Panc1 (cell line): ENCODE measurements around the gene NOS1. TPM values are rescaled to one million over a fixed set of nuclear protein-coding genes. Genes with fewer than 3 reads are reported as not detected.

Experiments
- ATAC-seq: fragments of 200-7000 bp; cut with Tn5 transposase; 2 replicates; pipeline ENCODE4 v1.9.1; 2020; ENCODE audit warnings: mild to moderate bottlenecking, moderate library complexity
- BruUV-seq: library from RNA; stranded (reverse); fragments of 400-500 nt; replicated peaks from 2 replicates; lab custom pipeline; 2021; lab: Mats Ljungman, UMichigan
- CTCF ChIA-PET: fragments of 300-600 bp; sonication (Branson Sonifier 250); formaldehyde crosslinking; loops from one replicate; lab custom pipeline; 2022; ENCODE audit warnings: antibody characterized with exemption; lab: Charles Lee
- POLR2A ChIA-PET: fragments of 300-600 bp; sonication (Branson Sonifier 250); formaldehyde crosslinking; loops from one replicate; lab custom pipeline; 2022; ENCODE audit warnings: antibody characterized with exemption; lab: Charles Lee
- DNase-seq: peaks from one replicate; pipeline ENCODE4 v3.0.0-alpha.2; 2010; ENCODE audit warnings: low read depth, low spot score
- H3K27ac ChIP-seq: 2 replicates; pipeline ENCODE4 v1.5.1; 2011; ENCODE audit warnings: mild to moderate bottlenecking, low read length, inconsistent platforms
- H3K27me3 ChIP-seq: fragments of 200-500 bp; sonication (Bioruptor generic); 2 replicates; pipeline ENCODE4 v1.6.0; 2014; ENCODE audit warnings: low read length, inconsistent platforms; ENCODE audit not compliant: control insufficient read depth, insufficient read depth
- H3K36me3 ChIP-seq: fragments of 200-500 bp; sonication (Bioruptor generic); 2 replicates; pipeline ENCODE4 v1.5.1; 2014; ENCODE audit warnings: inconsistent platforms, mild to moderate bottlenecking, low read length, moderate library complexity; ENCODE audit not compliant: control insufficient read depth, insufficient read depth
- H3K4me1 ChIP-seq: 2 replicates; pipeline ENCODE4 v1.5.1; 2011; ENCODE audit warnings: inconsistent platforms, mild to moderate bottlenecking, low read length, moderate library complexity; ENCODE audit not compliant: control insufficient read depth, insufficient read depth
- H3K4me3 ChIP-seq, 2 experiments: 2 replicates each; pipeline ENCODE4 v1.5.1; 2011 to 2012; ENCODE audit warnings: low read depth in 2 of 2, low read length in 2 of 2, mild to moderate bottlenecking in 2 of 2, inconsistent platforms in 1 of 2, moderate library complexity in 1 of 2
- H3K9me3 ChIP-seq: fragments of 200-500 bp; sonication (Bioruptor generic); 2 replicates; pipeline ENCODE4 v1.5.1; 2014; ENCODE audit warnings: low read depth, mild to moderate bottlenecking, inconsistent platforms, low read length, moderate library complexity; ENCODE audit not compliant: control insufficient read depth, insufficient read depth
- CTCF ChIP-seq: fragments of 450-650 bp; IDR thresholded peaks from 2 replicates; pipeline ENCODE4 v1.5.1; 2017; ENCODE audit warnings: mild to moderate bottlenecking
- POLR2AphosphoS5 ChIP-seq: IDR thresholded peaks from 2 replicates; pipeline ENCODE4 v1.6.1; 2012; ENCODE audit warnings: mild to moderate bottlenecking, low read depth, low read length, moderate library complexity
- REST ChIP-seq, 2 experiments: IDR thresholded peaks; 2 replicates each; pipeline ENCODE4 v1.6.1; 2011 to 2012; ENCODE audit warnings: low read depth in 2 of 2, control low read depth in 1 of 2, low read length in 1 of 2, mild to moderate bottlenecking in 1 of 2, moderate library complexity in 1 of 2; ENCODE audit not compliant: insufficient read depth in 1 of 2
- SIN3A ChIP-seq: IDR thresholded peaks from 2 replicates; pipeline ENCODE4 v1.6.1; 2012; ENCODE audit warnings: low read depth, mild to moderate bottlenecking, low read length, moderate library complexity, borderline replicate concordance; ENCODE audit not compliant: insufficient read depth
- TCF7L2 ChIP-seq: IDR thresholded peaks from 2 replicates; pipeline ENCODE4 v1.6.1; 2011; ENCODE audit warnings: mild to moderate bottlenecking, low read depth, low read length, inconsistent platforms
- in situ Hi-C: cut with HindIII; loops from 2 replicates; pipeline ENCODE4 v1.10.0; 2016; ENCODE audit warnings: low sequenced_read_pairs, low pct_unique_long_range_greater_than_20kb
- intact Hi-C: fragments of 100-400 bp; cut with micrococcal nuclease; formaldehyde crosslinking; loops from one replicate; pipeline ENCODE4 v1.10.0; 2022; ENCODE audit not compliant: unreplicated experiment
- total RNA-seq: library from RNA; stranded (reverse); gene quantifications from one replicate; pipeline ENCODE4 v1.2.1, GENCODE V29; 2021; ENCODE audit not compliant: unreplicated experiment

Gene NOS1
- total RNA-seq, 1 experiment from 2014 or later, result 0.03 TPM

- H3K27ac ChIP-seq, result no peak overlapping the region
- H3K27me3 ChIP-seq, result peaks cover 5% of the 10 kb centered on the region; the same call in 1 of the 2 replicates
- BruUV-seq, result no TSS peak
- intact Hi-C loops, result no loop called here
- H3K4me3 ChIP-seq, result no peak overlapping the region
- ChIA-PET POLR2A (no interaction called here), CTCF (no interaction called here)
- ATAC-seq (no peak), DNase-seq (no peak)
- in situ Hi-C loops, result loop anchor here (25.0 kb wide), 1 partner anchor 596 kb away; no protein-coding TSS in a partner anchor
- H3K4me1 ChIP-seq, result no peaks in the 10 kb centered on the region
- TF ChIP-seq REST (IDR thresholded peaks at IDR 0.05; ENCODE audit: insufficient read depth in 1 of 2, low read depth in 2 of 2, low read length in 1 of 2), result no peak
- TF ChIP-seq CTCF, result no peak
- no peak for TF ChIP-seq POLR2AphosphoS5
- no peak for TF ChIP-seq TCF7L2
- no peak for TF ChIP-seq SIN3A
- no peaks in the 10 kb centered on the region for H3K9me3 ChIP-seq
- no peaks in the 10 kb centered on the region for H3K36me3 ChIP-seq
Observed at GRCh38 chr12:117241697-117242096, 119.7 kb downstream of the NOS1 start.

- ATAC-seq, result no peak
- Histone ChIP-seq H3K4me3 (no peak overlapping the region), H3K36me3 (no peaks in the 10 kb centered on the region), H3K9me3 (no peaks in the 10 kb centered on the region), H3K4me1 (no peaks in the 10 kb centered on the region), H3K27ac (no peak overlapping the region), H3K27me3 (peaks cover 5% of the 10 kb centered on the region; the same call in 1 of the 2 replicates)
- DNase-seq, result no peak
- no peak for TF ChIP-seq CTCF
- TF ChIP-seq POLR2AphosphoS5, result no peak
- no peak for TF ChIP-seq REST (IDR thresholded peaks at IDR 0.05; ENCODE audit: insufficient read depth in 1 of 2, low read depth in 2 of 2, low read length in 1 of 2)
- no peak for TF ChIP-seq TCF7L2
- TF ChIP-seq SIN3A, result no peak
- ChIA-PET POLR2A (interaction anchor here (0.7 kb wide), 1 partner anchor 29 kb away, joined by 4 read pairs; no protein-coding TSS in a partner anchor), CTCF (no interaction called here)
- BruUV-seq, result no TSS peak
- in situ Hi-C loops (loop anchor here (25.0 kb wide), 1 partner anchor 597 kb away; no protein-coding TSS in a partner anchor), intact Hi-C loops (no loop called here)
Observed at GRCh38 chr12:117240081-117240755, 121.2 kb downstream of the NOS1 start.
